DND-41 (cell line): ENCODE measurements around the gene OPTC.

ENCODE experiments used
- CTCF ChIP-seq: IDR thresholded peaks from 2 replicates; pipeline ENCODE4 v1.5.1; 2012; ENCODE audit warnings: borderline replicate concordance, low read length, moderate library complexity, mild to moderate bottlenecking; ENCODE audit not compliant: poor library complexity, severe bottlenecking; ENCODE audit errors: extremely low read depth
- EZH2 ChIP-seq: IDR thresholded peaks from 3 replicates; pipeline ENCODE4 v1.6.1; 2012; ENCODE audit warnings: borderline replicate concordance, low read depth, mild to moderate bottlenecking, moderate library complexity, low read length, inconsistent platforms; ENCODE audit not compliant: severe bottlenecking

GRCh38 chr1:203500279-203500678 is 6.3 kb downstream of the OPTC start:
- no peak for TF ChIP-seq CTCF
- TF ChIP-seq EZH2: no peak
